NK-92 (cell line): ENCODE measurements around the gene ENDOV.

Experiments
- DNase-seq: peaks from one replicate; lab custom pipeline; 2025; ENCODE audit not compliant: unreplicated experiment; lab: John Stamatoyannopoulos, UW

Gene ENDOV

DNA sequence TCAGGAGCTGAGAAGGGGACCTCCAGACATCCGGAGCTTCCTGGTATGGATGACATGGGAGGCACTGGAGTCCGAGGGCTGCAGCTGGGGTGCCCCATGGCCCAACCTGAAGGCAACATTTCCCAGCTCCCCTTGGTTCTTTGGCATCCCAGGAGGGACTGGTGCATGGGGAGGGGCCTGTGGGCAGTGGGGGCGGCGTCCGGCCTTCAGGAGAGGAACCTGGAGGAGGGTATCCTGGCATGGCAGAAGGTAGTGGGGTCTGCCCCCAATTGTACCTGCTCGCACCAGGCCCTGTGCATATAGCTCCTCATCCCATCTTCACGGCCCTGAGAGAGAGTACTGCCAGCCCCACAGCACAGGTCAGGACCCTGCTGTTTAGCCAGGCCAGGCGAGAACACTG is 49.5 kb downstream of the ENDOV start:
- DNase-seq = no peak

DNA sequence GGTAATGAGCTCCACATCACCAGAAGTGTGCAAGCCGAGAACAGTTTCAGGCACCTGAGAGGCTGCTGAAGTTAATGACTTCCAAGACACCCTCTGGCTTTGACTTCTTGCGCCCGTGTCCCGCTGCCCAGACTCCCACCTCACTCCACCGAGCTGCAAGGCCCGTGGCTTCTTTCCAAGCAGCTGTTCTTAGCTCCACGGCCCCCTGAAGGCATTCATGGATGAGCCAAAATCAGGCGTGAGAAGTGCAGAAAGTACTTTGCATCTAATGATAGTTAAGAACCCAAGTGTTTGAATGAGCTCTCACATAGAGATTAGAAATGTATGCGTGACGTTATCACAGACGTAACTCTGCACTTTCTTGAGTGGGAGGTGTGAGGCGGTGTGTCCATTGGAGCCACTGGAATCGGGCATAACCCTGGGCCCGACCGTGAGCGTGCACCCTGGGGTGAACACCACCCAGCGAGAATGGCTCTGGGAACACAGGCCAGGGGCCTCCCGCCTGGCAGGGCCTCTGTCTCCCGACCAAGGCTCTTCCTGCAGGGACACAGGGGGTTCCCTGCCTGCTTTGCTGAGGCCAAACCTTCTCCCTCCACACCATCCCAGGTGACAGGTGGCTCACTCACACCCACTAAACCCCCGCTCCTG is 50.5 kb downstream of the ENDOV start:
- DNase-seq = no peak

DNA sequence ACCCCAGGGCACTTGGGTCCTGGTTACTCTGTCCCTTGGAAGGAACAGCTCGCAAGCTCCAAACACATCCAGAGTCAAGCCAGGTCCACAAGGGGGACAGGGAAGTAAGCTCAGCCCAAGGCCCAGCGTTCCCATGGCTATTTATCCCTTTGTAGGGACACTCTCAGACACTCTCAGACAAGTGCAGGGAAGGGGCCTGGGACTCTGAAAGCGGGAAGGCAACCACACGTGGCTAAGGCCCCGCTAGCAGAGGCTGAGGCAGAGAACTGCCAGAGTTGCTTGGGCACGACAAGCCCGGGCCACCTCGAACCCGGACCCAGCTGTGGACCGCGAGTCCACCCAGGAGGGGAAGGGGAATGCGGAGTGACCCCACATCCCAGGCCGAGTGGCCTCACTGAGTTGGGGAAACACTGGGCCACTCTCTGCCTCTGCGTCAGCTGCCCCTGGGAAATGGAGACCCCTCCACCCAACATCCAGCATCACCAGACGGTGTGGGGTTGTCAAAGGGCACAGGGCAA is 51.3 kb downstream of the ENDOV start:
- DNase-seq = no peak

DNA sequence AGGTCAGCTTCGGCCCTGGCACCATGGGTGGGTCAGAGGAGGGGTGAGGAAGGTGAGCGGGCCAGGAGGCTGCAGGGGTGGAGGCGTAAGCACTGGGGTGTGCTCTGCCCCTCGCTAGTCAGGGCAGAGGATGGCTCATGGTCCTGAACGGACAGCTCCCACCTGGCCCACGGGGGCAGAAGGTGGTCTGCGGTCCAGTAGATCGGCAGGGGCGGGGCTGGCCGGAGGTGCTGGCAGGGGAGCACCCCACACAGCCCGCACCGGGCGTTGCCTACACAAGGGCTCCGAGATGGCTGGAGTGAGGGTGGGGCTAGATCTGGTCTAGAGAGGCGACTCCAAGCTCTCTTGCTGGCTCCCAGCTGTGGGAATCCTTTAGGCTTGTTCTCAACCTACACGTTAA is 53.3 kb downstream of the ENDOV start:
- DNase-seq = no peak

DNA sequence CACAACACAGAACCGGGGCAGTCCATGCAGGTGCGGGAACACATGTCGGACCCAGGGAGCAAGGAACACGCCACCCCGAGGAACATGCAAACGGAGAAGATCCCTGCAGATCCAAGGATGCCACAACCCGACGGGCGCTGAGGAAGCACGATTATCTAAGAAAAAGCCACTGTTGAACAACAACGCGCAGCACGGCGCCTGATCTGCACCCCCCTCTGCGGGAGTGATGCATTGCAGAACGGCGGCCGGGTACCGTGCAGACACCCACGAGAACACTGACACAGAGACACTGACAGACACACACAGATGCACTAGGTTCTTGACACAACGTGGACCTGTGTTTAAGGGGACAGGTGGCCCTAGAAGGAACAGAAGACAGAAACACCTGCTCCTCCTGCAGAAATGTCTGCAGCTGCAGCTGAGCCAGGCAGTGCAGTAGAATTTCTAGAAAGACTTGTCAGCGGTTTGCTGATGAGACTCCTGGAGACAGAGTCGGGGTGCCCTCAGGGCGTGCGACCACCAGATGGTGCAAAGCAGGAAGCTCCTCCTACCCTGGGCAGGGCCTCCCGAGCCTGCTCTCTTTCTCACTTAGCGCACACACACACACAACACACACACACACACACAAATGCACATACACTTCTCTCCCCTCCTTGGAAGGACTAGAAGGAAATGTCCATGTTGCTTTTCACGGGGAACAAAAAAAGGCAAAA is 54.0 kb downstream of the ENDOV start:
- DNase-seq = no peak

DNA sequence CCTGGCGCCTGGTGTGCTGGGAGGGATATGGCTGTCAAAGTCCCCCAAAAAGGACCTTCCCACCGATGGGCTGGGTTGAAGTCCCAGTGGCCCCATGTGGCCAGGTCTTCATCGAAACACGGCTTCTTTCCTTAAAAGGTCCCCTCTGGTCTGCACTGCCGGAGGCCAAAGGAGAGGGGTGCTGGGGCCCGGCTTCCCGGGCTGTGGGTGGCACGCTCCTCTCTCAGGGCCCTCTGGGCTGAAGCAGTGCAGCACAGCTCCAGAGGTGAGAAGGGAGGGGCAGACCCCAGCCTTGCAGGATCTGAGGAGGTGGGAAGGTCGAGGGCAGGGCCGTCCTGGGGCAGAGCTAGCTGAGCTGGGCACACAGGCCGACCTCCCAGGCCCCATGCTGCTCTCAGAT is 54.7 kb downstream of the ENDOV start:
- no peak for DNase-seq

DNA sequence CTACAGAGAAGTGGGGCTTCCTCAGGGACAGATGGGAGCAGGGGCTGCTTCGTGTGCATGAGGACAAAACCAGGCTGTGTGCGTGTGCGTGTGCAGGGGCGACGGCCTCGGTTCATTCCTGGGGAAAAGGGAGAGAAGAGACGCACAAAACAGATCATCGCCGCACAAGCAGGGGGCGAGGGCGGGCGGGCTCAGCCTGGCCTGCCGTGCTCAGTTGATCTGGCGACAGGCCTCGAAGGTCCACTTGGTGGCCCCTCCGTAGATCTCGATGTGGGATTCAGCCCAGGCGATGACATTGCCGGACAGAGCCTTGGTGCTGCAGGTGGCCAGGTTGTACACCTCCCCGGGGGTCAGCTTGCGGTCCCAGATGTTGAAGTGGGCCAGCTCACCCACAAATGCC is 55.6 kb downstream of the ENDOV start:
- no peak for DNase-seq

DNA sequence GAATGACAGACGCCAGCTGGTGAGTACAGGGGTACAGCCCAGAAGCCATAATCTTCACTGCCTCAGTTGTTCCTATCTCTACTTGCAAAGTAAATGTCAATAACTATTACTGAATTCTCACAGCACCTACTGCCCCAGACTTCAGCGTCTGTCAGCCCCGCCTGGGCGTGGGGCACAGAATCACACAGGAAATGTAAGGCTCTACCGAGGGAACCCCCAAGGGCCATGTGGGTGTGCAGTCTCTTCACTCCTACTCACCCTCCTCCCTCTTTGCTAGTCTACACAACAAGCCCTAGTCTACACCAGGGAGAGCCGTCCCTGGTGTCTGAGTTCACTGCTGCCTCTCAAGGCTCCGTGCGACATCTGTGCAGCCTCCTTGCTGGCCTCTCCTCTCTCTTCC is 57.0 kb downstream of the ENDOV start:
- DNase-seq = no peak

DNA sequence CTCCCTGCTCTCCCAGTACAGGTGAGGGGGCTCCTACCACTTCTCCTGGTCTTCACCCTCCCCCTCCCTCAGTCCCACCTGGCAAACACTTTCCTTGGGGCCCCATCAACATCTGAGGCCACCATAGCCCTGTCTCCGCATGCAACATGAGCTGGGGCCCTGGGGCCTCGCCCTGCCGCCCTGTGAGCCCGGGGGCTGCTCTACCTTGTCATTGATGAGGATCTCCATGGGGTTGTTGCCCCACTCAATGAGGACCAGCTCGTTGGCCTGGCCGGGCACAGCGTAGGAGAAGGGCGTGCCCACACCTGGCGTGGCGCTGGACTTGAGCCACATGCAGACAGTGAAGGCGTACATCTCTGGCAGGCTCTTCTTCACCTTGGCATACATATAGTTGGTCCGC is 58.0 kb downstream of the ENDOV start:
- no peak for DNase-seq

DNA sequence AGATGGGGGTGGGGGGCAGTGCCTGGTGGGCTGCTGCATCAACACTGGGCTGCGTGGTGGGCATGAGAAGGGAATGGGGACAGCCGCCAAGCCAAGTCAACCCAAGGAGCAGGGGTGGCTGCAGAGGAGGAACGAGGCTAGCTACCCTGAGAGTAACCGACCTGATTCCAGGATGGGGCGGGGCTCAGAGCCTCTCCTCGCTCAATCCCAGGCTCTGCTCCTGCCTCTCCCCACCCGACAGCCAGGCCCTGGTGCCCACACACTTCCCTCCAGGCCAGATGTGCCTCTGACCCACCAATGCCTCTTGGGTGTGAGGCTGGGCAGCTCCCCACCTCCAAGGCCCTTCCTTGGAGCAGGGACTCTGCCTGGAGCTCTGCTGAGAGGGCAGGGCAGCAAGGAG is 58.7 kb downstream of the ENDOV start:
- DNase-seq = no peak

DNA sequence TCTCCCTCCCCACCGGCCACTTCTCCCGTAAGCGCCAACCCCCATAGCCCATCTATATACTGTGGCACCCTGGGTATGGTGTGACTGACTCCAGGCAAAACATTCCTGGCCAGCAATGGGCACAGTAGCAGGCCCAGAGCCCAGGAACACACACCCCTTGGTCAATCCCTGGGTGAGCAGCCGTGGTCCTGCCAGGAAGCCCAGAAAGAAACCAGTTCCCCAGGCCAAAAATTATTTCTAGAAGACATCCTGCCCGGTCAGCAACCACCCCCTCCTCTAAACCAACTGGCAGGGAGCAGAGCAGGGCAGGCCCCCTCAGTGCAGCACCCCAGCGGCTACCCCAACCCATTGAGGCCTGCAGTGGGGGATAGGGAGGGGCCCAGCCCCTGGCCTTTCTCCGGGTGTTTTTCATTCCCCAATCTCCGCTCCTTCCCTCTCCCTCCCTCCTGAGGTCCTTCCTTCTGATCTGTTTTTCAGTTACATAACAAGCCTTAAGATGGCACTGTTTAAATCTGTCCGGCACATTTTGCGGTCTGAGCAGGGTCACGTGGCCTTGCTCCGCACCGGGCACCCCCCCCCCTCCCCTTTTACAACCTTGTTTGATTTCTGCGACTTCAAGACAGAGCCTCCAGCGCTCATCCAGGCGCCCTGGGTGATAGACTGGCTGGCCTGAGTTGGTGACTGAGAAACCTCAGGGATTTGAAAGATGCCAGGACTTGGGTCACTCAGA is 59.4 kb downstream of the ENDOV start:
- DNase-seq = no peak

DNA sequence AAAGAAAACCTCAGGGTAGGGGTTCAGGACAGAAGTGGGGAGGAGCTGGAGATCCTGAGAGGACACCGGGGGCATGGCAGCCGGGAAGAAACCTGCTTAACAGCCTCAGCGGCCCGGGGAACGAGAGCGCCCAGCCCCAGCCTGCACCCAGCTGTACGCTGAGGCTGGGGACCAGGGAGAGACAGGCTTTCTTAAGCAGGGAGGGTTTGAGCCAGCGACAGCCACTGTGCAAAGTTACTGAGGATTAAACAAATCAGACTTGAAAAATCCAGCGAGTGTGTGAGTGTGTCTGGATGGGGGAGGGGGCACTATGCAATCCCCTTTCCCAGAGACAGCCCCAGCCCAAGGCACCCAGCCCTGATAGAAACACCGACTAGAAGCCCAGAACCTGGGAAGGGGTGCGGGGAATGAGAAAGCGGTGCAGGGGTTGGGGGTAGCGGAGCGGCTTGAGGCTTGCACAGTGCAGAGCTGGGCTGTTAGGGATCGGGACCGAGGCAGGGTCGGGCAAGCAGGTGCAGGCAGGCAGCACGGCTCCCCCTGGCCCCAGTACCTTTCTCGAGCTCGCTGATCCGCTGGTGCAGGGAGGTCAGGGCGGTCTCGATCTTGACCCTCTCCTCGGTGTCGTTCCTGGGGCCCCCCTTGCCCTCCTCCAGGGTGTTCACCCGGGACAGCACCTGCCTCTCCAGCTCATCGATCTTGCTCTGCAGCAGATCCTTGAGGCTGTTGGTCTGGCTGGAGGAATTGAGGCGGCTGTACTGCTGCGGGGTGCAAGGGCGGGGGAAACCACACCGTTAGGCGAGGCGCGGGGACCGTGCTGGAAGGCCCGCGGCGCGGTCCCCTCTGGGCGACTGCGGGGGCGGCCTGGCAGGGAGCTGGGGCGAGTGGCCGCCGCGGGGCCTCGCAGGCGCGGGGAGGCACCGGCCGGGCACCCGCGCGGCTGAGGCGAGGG is 60.3 kb downstream of the ENDOV start:
- no peak for DNase-seq

DNA sequence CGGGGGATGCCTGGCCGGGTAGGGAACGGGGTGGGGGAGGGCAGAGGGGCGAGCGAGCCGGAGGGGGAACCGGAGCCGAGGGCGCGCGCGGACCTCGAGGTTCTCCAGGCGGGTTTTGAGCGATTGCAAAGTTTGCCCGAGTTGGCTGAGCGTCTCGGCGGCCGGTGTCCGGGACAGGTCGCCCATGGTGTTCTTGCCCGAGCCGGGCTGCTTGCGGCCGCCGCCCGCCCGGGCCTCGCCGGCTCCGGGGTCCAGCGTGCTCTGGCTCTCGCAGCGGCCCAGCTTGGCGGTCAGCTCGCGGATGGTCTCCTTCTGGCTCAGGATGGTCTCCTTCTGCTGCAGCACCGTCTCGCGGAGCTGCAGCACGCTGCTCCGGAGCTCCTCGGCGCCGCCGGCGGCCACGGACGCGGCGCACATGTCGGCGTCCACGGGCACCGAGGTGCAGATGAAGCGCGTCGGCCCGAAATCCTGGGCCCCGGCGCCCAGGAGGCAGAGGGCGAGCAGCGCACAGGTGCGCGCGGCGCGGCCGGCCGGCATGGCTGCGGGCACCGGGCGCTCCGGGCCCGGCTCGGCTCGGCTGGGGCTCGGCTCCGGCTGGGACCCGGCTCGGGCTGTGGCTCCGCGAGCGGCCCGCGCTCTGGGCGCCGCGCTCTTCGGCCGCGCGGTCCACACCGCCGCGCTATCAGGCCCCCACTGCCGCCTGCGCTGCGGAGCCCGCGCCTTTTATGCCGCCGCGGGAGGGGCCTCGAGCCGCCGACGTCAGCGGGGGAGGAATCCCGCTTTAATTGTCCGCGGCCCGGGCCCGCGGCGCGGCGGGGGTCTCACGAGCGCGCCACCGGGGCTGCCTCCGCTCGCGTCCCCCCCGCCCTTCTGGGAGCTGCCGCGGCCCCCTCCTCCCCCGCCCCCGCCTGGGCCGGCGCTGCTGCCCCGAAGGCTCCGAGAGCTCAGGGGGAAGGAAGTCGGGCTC is 61.2 kb downstream of the ENDOV start, which contains the start of gene NPTX1:
TSS of gene NPTX1 (minus strand) at position 698 of the 967 bp plus-strand sequence. CDS start at position 537, 161 bp downstream.
- DNase-seq = no peak

DNA sequence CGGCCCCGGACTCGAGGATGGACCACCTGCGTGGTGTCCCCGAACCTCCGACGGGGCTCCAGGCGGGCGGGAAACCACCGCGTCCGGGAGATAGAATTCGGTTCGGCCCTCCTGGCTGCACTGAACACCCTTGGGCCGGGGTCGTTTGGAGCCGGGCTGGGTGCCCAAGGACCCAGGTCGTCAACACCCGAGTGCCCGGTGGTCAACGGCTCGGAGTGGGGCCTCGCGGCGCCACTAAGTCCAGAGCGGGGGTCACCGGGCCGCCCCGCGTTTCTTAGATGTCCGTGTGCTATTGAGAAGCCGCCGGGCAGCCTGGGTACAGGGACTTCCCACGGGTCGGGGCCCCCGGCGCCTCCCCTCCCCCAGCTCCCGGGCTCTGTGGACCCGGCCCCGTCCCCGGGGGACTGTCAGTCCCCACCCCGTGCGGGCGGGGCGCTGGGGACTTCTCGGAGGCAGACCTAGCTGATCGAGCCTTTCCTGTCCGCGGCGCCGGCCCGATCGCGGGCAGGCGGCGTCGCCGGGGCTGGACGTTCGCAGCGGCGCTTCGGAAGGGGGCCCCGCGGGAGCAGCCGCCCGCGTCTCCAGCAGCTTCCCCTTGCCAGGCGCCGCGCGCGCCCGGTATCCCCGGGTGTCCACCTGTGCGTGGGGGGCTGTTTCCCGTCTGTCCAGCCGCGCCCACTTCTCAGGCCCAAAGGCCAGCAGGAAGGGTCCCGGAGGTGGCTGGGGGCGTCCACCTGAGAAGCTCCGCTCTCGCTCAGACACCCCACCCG is 62.1 kb downstream of the ENDOV start:
- DNase-seq = no peak

DNA sequence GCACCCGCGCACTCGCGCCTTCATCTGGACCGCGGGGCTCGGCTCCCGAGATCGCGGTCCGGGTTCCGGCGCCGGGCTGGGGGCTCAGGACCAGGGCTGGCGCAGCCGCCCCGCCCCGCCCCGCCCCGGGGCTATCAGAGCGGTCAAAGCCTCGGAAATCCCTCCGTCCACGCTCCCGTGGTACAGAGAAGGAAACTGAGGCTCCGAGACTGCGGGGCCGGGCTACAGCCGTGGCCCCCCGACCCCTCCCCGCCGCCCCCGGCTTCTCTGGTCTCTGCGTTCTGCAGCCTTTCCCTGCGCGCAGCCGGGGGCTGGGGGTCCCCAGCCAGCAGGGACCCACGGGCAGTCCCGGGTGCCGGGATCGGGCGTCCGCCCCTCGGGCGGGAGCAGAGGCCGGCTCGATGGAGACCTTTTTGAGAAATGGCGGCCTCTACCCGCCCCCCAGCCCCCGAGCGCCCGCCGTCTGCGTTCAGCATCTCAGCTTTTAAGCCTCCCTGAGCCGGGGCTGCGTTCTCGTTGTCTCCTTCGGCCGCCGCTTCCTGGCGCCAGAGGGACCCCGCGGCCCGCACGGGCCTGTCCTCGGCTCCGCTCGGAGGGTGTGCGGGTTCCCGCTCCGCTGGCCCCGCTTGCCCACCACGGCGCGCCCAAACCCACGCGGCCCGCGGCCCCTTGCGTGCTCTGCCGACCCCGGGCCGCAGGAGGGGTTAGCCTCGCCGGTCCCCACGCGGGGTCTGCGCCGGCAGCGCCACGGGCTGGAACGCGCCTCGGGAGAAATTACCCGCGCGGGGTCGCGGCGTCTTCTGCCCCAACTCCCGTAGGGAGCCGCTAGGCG is 62.9 kb downstream of the ENDOV start:
- DNase-seq = no peak

DNA sequence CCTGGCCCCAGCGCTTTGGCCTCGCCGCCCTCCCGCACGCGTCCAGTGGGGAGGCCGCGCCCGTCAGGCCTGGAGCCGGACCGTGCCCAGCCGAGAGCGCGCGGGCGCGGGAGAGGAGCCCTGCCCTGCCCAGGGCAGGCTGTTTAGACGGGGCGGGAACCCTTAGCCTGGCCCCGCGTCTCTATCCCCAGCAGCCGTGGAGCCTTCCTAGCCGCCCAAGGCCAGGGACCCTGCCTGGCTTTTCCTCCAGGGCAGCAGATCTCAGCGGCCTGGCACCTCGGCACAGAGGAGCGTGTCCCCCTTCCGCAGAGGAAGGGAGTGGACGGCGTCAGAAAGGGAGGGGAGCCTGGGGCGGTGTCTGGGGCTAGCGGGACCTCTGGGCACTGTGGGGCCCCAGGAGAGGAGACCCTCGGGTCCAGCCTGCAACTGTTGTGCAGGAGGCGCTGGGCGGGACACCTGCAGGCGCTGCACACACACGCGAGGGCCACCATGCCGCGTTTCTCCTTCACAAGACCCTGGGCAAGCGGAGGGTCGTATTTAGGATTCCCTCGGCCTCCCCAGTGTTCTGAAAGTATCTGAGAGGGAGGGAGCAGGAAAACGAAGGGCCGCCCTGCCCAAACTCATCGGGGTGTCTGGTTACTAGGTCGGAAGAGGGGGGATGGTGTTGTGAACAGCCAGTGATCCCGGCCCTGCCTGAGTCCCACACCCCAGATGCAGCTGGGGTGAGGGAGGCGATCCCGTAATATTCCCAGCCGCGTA is 63.7 kb downstream of the ENDOV start:
- DNase-seq = no peak

DNA sequence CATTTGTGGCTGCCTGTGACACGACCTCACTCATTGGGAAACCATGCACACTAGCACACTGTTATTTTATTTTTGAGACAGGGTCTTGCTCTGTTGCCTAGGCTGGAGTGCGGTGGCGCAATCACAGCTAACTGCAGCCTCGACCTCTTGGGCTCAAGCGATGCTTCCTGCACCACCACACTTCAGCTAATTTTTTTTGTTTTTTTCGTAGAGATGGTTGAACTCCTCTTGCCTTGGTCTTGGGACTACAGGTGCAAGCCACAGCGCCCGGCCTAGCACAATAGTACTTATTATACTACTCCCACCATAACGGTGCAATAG is 64.2 kb downstream of the ENDOV start:
- DNase-seq = no peak

DNA sequence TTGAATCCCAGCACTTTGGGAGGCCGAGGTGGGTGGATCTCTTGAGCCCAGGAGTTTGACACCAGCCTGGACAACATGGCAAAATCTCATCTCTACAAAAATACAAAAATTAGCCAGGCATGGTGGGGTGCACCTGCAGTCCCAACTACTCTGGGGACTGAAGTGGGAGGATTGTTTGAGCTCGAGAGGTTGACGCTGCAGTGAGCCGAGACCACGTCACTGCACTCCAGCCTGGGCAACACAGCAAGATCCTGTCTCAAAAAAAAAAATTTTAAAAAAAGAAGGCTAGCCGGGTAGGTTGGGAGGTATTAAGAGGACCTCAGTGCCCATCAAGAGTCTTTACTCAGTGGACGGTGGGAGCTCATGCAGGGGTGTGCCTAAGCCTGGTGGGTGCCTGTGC is 65.3 kb downstream of the ENDOV start:
- DNase-seq = no peak
